ENCODE measurements around the gene SUMF1.

GRCh38 chr3:4416427-4416945, 50.6 kb downstream of the SUMF1 start:
- TF ChIP-seq ELF4 (IDR thresholded peaks at IDR 0.05) = no peak
- TF ChIP-seq FOXM1 (IDR thresholded peaks at IDR 0.05; ENCODE audit: borderline replicate concordance) = no peak

Data from HEK293T (cell line).